HG02642 (cell line): ENCODE data around the gene FSCN2.
"Not testable (repeated sequence)": the region's sequence is repeated elsewhere in the genome, so short reads cannot be mapped to it uniquely, and the experiment has no call there.

Experiments used
- ATAC-seq: cut with Tn5 transposase; IDR thresholded peaks from one replicate; pipeline ENCODE4 v1.9.1; 2021; ENCODE audit warnings: mild to moderate bottlenecking; ENCODE audit not compliant: unreplicated experiment, poor library complexity

Gene FSCN2

DNA sequence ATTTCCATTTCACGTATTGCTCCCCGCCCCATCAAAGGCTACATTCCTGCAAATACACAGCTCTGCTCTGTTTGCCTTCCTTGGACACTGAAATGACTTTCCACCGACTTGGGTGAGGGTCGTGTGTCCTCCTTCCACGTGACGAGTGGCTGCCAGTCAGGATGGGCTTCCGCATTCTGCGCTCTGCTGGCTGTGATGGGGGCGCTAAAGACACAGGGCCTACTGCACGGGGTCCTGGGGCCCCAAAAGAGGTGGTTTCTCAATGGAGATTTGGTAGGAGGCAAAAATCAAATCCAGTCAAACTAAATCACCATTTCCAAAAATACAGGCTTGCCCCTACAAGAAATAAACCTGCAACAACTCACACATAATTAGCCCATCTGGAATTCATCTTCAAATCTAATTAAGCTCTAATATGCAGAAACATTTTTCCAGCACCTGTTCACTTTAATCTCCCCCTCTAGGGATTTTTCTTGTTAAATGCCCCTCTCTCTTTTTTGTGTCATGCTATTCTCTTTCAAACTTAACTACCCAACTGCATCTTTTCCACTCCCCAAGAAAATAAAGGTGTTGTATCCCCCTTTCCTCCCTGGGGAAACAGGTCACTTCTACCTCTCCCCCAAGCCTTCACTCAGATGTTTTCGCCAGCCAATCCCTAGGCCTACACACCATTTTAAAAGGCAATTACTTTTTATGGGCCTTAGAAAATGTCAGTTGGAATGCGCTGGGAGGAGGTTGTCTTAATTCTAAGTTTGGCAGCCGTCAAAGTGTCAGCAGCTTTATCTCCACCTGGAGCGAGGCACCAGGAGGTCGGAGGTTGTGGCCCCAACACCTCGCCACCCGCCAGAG lies 45.8 kb downstream of the FSCN2 start:
- ATAC-seq: no peak

DNA sequence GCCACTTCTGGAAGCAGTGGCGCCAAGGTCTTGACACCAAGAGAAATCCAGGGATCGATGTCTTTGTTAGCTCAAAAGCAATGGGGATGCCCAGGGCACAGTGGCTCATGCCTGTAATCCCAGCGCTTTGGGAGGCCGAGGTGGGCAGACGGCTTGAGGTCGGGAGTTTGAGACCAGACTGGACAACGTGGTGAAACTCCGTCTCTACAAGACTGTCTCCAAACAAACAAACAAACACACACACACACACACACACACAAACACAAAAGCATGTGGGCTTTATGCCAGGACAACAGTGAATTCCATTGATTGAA lies 46.4 kb downstream of the FSCN2 start:
- no peak for ATAC-seq

DNA sequence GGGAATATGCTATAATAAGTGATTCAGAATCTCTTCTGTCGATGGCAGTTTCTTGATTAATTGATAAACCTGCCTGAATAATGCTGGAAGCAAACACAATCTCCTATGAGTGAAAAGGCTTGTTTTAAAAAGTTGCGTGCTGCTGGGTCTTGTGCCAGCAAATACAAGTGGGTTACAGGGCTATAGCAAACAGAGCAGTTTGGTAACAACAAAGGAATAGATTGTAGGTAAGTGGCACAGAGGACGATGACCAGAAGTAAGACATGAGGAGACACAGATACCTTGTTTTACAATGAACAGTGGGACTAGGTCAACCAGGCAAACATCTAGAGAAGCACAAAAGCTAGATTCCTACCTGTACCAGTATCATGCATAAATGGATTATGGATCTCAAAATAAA lies 47.7 kb downstream of the FSCN2 start:
- ATAC-seq: no peak

DNA sequence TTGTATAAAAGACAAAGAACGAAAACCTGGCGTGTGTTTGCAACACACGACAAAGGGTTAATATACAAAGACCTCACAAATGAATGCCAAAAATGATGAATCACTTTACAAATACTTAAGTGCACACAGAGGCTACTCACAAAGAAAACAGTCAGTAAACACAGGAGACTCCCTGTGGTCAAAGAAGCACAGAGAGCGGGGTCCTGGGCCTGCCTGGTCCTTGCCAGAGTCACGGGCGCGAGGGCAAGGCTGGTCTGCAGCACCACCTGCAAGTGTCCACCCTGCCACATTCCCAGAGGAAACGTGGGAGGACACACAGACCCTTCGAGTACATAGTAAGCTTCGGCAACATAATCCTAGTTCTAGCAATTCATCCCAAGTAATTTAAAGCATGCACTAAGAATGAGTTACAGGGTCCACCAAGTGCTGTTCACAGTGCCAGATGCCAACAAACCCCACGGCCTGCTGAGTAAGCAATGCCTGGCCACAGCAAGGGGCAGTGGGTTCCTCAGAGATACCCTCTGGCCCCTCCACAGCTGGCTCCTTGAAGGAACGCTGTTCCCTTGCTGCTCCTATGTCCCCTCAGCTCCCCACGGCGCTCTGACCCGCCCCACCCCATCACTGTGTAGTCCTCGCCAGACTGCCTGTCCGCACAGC lies 48.6 kb downstream of the FSCN2 start:
- ATAC-seq: no peak

DNA sequence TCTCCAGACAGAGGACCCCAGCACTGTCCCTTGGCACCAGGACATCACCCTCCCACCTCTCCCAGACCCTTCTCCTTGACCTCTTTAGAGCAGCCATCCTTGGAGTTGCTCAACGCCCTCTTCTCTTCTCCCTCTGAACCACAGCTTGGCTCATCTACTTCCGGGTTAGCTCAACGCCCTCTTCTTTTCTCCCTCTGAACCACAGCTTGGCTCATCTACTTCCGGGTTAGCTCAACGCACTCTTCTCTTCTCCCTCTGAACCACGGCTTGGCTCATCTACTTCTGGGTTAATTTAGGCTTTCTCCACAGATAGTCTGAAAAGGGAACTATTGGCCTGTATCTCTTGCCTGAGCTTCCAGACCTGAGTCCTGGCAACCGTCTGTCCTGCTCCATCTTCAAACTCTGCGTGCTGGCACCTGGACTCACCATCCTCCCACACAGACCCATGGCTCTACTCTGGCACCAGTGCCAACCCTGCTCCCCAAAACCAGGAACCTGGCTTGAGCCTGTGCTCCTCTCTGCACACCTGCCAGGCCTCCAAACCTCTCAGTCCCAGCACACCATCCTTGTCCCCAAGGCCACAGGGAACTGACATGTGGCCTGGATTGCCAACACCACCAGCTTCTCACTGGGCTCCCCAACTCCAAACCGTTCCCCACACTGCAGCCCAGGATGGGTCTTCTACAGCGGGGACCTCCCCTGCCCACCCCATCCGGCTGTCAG lies 49.3 kb downstream of the FSCN2 start:
- no peak for ATAC-seq

DNA sequence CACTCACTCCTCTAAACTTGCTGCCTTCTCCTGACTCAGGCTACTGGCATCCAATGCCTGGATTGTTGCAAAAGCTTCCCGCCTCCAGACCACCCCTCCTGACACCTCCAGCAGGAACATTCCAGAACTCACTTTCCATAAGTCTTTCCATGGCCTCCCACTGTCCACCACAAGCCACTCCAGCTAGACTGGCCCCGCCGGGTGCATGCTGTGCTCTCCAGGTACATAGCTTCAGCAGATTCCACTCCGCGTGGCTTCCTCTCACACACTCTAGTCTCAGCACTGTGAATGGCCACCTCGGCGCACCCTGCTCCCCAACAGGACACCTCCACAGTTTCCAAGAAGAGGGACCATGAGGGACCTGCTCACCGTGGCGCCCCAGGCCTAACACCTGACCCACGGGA lies 49.9 kb downstream of the FSCN2 start:
- ATAC-seq: no peak

DNA sequence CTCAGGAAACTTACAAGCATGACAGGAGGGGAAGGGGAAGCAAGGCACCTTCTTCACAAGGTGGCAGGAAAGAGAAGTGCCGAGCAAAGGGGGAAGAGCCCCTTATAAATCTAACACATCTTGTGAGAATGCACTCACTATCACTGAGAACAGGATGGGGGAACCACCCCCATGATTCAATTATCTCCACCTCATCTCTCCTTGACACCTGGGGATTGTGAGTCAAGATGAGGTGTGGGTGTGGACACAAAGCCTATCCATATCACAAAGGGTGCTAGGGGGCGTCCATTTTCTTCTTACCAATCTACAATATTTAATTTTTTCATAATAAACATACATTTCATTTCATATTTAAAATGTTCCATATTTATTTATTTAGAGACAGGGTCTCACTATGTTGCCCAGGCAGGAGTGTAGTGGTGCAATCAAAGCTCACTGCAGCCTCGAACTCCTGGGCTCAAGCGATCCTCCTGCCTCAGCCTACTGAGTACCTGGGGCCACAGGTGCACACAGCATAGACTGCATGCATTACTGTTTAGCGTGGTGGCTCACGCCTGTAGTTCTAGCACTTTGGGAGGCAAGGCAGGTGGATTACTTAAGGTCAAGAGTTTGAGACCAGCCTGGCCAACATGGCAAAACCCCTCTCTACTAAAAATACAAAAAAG lies 50.5 kb downstream of the FSCN2 start:
- no peak for ATAC-seq

DNA sequence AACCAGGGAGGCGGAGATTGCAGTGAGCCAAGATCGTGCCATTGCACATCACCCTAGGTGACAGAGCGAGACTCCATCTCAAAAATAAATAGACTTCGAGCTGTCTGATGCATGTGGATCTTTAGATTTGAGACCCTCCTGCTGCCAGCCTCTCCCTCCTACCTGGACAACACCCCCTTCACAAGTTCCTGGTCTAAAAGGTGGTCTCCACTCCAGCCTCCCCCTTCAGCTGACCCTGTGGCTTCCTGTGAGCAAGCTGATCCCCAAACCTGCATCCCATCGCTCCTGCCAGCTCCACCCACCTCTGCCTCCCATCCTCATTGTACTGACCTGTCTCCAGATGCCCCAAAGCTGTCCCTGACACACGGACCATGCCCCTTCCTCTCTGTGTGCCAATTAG lies 51.1 kb downstream of the FSCN2 start:
- no peak for ATAC-seq

DNA sequence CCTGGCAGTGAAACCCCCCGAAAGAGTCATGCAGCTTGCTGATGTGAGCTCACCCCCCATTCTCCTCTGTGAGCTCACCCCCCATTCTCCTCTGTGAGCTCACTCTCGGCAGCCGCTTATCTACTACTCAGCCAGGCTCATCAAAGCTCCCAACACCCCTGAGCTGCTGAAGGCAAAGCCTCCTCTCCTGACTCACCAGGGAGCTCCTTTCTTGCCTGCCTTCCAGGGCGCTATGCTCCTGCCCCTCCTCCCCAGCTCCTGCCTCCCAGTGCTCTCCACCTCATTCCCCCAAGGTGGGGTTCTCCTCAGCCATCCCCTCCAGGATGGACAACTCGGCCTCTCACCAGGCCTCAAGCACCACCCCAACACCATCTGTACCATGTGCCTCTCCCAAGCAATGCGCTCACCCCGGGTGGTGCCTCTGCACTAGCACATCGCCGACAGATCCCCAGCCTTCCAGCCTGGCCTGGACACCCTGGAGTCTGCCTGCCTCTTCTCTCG lies 51.7 kb downstream of the FSCN2 start:
- no peak for ATAC-seq

DNA sequence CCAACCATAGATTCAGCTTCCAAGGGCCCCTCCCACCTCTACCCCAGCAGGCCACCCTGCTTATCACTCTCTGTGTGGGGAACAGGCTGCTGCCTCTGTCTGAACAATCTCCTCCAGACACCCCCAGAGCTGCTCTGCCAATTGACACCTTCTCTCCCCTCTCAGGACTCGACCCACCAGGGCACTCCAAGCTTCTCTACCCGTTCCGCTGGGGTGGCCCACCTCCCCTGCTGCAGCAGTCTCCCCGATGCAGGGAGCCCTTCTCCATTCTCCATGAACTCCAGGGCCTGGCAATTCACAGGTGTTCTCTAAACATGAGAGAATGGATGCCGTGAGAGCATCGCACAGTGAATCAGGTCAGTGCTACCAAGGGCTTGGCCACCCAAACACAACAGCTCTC lies 52.3 kb downstream of the FSCN2 start:
- ATAC-seq: no peak

DNA sequence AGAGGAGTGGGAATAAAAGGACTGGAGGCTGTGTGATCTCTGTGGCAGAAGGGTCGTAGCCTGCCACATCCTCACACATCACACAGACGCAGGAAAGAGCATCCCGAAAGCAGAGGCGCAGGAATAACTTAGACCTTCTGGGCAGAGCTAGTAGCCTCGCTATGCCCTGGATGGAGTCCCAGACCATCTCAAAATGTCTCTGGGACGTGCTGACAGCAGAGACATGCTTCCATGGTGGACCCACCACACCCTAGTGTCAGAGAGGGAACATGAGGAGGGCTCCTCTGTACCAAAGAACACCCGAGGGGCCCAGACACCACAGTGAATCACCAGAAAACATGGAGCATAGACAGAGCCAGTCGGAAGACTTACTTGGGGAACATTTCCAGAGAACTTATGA lies 53.6 kb downstream of the FSCN2 start:
- no peak for ATAC-seq

DNA sequence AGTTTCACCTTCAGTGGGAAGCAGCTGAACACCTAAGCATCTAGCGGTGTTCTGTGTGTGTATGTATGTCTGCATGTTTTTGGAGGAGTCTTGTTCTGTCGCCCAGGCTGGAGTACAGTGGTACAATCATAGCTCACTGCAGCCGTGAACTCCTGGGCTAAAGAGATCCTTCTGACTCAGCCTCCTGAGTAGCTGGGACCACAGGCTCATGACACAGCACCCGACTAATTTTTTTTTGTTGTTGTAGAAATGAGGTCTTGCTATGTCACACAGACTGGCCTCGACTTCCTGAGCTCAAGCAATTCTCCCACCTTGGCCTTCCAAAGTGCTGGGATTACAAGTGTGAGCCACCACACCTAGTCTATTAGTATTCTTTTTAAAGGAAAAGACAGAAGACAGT lies 54.2 kb downstream of the FSCN2 start:
- no peak for ATAC-seq

DNA sequence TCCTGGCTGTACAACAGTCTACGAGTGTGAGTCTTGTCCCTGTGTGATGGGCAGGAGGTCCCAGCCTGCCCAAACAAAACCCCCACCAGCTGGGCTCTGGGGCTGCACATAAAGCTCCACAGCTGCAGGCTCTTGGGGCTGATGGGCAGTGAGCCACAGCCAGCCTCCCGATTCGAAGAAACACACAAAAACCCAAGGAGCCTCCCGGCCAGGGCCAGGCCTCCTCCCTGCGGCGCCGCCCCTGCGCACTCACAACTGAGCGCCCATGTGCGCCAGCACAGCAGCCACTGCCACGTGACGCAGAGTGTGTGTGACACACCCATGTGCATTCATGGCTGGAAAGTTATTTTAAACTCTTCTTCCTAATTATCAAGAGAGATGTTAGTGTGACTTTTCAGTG lies 54.6 kb downstream of the FSCN2 start:
- ATAC-seq: no peak

DNA sequence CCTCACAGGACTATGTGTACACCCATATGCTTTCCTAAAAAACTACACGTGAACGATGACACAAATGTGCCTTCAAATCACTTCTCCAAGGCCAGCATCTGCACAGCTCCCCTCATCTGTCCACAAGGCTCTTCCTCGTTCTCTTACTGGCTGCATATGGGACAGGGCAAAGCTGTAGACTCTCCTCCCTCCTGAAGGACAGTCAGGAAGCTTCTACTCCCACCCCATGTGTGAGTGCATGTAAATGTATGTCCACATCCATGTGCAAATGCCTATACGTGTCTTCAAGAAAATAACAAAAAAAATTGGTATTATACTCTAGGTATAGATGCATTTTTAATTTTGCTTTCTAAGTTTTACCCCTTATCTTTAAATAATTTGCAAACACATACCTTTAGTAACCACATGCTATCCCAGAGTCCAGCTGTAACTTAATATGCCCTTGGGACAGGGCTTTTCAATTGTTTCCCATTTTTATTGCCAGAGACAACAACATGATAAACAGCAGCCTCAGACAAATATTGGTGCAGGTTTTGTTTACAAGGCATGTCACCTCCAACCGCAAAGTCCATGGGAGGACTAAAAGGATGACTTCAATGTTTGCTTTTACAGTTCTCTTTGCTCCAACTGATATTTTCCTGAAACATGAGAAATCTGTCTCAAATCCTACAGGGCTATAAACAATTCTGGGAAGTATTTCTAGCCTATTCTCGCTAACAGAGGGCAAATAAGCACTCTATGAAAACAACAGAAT lies 55.6 kb downstream of the FSCN2 start:
- no peak for ATAC-seq

DNA sequence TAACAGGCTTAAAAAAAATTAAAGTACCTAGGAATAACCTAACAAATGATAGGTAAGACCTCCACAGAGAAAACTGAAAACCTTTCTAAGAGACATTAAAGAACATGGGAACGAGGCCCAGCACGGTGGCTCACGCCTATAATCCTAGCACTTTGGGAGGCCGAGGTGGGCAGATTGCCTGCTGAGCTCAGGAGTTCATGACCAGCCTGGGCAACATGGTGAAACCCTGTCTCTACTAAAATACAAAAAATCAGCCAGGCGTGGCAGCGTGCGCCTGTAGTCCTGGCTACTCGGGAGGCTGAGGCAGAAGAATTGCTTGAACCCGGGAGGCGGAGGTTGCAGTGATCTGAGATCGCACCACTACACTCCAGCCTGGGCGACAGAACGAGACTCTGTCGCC lies 56.6 kb downstream of the FSCN2 start:
- ATAC-seq: not testable (repeated sequence)

DNA sequence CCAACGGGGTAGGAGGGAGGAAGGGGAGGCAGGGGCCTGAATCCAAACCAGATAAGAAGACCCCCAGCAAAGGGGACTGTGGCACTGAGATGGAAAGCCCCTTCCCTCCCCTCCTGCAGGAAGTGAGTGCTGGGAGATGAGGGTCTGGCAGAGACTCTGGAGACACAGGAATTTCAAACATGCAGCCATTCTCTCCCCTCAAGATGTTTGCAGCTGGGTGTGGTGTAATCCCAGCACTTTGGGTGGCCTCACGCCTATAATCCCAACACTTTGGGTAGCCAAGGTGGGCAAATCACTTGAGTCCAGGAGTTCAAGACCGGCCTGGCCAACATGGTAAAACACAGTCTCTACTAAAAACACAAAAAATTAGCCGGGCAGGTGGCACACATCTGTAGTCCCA lies 57.9 kb downstream of the FSCN2 start:
- ATAC-seq: no peak
